Smooth muscle cell of the umbilical artery (primary cell): ENCODE data around the gene PRUNE2. TPM values are rescaled to one million over a fixed set of nuclear protein-coding genes. Genes with fewer than 3 reads are reported as not detected.

ENCODE experiments used
- total RNA-seq: library from RNA; depleted of rRNA; stranded (reverse); fragments of >200 nt; gene quantifications from 2 replicates; pipeline ENCODE4 v1.2.3, GENCODE V29; 2014

Gene PRUNE2
- 6.2 and 8.8 TPM in 2 replicates for total RNA-seq

GRCh38 chr9:76905791-76906646 is at the start of gene PRUNE2:
Gene PRUNE2 (minus strand): TSS chr9:76906114. CDS start chr9:76905963, 151 bp downstream.

DNA sequence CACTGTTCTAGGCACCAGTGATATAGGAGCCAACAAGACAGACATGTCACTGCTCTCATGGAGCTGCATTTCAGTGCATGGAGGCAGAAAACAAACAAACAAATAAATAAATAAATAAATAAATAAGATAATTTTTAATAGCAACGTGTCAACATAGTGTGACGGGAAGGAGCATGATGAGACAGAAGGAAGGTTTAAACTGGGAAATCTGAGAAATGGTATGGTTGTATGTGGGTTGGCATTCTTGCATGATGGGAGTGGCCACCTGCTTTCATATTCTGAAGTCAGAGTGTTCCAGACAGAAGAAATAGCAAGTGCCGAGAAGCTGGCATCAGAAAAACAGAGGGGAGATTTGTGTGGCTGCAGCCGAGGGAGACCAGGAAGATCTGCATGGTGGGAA is 141.8 kb downstream of the PRUNE2 start, which contains the start of gene PCA3:
PCA3 (plus strand) TSS at position 301 of the 400 bp plus-strand sequence.

Other genes starting within 250 kb of the PRUNE2 start
- not detected in 2 replicates for gene PCA3, start 141.7 kb downstream of the PRUNE2 start, total RNA-seq
- gene FOXB2, start 113.5 kb upstream of the PRUNE2 start, total RNA-seq = not detected in 2 replicates